ENCODE results near the gene ELK1.

DNA sequence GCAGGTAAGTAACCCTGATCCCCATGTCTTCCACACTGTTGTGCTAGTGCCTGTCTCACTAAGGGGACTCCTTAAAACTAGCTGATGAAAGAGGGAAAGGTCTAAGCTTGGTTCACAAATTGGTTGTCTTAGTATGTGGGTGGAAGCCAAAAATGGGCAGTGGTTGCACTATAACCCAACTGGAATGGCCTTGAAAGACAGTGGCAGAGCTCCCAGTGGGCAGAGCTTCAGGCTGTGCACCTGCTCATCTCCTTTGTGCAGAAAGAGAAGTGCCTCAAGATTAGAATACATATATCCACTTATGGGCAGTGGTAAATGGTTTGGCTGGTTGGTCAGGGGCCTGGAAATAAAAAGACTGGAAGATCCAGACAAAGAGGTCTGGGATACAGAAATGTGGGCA is 37.9 kb downstream of the ELK1 start:
- TF ChIP-seq POLR2A (IDR thresholded peaks at IDR 0.05), result no peak
- TF ChIP-seq, protein P1, sequence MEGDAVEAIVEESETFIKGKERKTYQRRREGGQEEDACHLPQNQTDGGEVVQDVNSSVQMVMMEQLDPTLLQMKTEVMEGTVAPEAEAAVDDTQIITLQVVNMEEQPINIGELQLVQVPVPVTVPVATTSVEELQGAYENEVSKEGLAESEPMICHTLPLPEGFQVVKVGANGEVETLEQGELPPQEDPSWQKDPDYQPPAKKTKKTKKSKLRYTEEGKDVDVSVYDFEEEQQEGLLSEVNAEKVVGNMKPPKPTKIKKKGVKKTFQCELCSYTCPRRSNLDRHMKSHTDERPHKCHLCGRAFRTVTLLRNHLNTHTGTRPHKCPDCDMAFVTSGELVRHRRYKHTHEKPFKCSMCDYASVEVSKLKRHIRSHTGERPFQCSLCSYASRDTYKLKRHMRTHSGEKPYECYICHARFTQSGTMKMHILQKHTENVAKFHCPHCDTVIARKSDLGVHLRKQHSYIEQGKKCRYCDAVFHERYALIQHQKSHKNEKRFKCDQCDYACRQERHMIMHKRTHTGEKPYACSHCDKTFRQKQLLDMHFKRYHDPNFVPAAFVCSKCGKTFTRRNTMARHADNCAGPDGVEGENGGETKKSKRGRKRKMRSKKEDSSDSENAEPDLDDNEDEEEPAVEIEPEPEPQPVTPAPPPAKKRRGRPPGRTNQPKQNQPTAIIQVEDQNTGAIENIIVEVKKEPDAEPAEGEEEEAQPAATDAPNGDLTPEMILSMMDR (IDR thresholded peaks at IDR 0.05), result no peak
